HG02981 (cell line): Measurements from ENCODE around the gene GRAMD2B.
"Not testable (repeated sequence)": the region's sequence is repeated elsewhere in the genome, so short reads cannot be mapped to it uniquely, and the experiment has no call there.

ENCODE experiments used
- ATAC-seq: cut with Tn5 transposase; IDR thresholded peaks from one replicate; pipeline ENCODE4 v1.9.1; 2021; ENCODE audit warnings: mild to moderate bottlenecking, moderate library complexity; ENCODE audit not compliant: unreplicated experiment

The GRAMD2B gene

DNA sequence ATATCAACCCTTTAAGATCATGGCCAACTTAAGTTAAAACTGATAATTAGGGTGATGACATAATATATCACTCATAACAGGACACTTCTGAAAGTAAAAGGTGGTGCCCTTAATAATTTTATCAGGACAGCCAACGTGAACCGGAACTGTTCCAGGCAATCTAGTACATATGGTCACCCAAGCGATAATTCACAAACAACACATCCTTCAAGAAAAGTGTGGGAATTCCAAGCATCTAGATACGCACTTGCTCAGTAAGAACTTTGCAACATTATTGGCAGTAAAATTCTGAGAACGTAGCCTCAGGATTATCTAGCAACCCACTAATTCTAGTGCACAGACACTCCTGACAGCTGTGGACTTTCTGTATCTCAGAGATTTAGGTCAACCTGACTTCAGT, 86.1 kb downstream of the GRAMD2B start:
- no peak for ATAC-seq

DNA sequence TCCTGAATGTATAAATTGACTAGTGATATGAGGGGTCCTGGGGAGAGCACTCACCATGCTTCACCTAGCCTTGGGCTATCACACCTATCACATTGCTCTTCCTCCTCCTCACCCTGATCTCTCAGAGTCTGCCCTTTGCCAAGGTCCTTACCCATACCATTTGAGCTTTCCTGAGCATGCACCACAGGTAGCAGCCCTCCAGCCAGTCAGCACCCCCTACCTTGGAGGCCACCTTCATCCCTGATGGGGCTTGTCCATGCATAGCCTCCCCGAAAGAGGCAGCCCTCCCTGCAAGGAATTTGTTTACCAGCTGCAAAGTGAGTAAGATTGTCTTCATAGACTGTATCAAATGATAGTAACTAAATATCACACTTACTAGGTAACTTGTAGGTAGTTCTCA, 88.8 kb downstream of the GRAMD2B start:
- no peak for ATAC-seq

DNA sequence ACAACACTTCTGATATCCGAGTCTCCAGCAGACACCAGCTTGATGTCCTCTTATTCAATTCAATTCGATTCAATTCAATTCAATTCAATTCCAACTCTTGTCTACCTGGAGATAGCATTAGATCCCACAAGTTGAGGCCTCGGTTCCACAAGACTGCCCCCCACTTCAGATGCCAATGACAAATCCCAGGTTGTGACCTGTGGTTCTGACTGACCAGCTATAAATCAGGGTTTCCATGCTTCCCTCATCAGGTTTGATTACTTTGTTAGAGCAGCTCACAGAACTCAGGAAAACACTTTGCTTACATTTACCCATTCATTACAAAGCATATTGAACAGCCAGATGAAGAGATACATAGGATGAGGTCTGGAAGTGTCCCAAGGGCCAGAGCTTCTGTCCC, 89.2 kb downstream of the GRAMD2B start:
- no peak for ATAC-seq

DNA sequence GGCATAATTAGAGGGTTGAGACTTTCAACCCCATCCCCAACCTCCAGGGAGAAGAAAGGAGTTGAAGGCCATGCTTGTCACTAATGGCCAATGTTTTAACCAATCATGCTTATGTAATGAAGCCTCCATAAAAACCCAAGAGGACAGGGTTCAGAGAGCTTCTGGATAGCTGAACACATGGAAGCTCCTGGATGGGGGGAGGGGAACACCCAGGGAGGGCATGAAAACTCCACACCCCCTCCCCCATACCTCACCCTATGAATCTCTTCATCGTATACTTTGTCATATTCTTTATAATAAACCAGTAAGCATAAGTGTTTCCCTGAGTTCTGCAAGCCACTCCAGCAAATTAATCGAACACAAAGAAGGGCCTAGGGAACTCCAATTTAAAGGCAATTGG, 90.1 kb downstream of the GRAMD2B start:
- ATAC-seq: no peak

DNA sequence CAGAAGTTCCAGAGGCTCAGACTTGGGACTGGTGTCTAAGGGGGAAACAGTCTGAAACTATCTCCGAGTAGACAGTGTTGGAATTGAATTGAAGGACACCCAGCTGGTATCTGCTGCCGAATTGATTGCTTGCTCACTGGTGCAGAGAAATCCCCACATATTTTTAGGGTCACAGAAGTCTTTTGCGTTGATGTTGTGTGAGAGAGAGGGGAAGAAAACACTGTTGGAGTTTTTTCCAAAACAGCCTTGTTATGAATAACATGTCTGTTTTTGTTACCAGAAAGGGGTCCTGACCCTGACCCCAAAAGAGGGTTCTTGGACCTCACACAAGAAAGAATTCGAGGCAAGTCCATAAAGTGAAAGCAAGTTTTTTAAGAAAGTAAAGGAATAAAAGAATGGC, 90.5 kb downstream of the GRAMD2B start:
- ATAC-seq: no peak

DNA sequence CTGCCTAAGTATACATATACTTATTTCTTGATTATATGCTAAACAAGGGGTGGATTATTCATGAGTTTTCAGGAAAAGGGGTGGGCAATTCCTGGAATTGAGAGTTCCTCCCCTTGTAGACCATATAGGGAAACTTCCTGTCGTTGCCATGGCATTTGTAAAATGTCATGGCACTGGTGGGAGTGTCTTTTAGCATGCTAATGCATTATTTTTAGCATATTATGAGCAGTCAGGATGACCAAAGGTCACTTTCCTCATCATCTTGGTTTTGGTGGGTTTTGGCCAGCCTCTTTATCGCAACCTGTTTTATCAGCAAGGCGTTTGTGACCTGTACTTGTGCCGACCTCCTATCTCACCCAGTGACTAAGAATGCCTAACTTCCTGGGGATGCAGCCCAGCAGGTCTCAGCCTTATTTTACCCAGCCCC, 90.9 kb downstream of the GRAMD2B start:
- ATAC-seq: no peak

DNA sequence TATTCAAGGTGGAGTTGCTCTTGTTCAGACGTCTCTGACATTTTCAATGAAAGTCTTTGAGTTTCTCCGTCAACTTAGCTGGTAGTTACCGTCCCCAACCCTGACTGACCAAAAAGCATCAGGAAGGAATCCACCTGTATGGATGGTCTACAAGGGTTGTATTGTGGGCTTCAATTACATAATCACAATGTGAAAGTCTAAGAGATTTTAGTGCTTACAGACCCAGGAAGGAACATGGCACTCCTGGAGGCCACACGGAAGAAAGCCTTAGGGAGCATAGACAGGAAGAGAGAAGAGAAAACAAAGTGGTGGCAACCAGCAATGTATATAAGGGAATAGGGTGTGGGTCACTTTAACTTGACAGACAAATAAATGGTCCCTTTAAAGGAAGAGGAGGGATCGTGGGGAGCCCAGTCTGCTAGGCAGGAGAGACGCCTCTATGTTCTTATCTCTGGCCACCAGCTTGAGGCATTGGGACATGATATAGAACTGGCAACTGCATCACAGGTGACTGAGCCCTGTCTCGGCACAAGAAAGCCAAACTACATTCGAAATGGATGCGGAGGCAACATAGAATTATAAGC, 91.4 kb downstream of the GRAMD2B start:
- no peak for ATAC-seq

DNA sequence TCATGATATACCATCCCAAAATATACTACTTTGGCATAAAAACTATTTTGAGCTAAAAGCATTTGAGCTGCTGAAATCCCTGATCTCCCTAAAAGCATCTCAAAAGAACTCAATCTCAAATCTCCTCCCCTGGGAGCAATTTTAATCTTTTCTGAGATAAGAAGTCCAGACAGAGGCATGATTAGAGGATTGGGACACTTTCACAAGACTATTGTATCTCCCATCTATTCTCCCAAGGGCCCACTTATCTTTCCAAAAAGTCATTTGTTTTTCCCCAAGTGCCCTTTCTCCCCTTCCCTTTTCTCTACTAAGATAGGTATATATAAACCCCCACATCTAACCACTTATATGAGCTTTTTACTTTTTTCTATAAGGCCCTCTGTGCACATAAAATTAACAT, 92.1 kb downstream of the GRAMD2B start:
- ATAC-seq: no peak

DNA sequence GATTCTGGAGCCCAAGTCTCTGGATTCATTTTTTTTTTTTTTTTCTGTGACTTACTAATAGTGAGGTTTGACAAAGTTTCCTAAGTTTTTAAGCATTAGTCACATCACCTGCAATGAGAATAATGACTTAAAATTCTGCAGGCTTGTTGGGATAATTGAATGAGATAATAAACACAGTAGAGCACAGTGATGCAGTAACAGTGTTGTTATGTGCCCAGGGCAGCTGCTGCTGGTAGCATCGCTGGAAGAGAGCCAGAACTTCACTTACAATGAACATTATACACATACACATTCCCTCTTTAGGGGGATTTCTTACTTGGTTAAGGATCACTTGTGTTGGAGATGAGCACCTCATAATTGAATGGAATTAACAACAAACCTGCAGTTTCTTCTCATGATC, 92.9 kb downstream of the GRAMD2B start:
- ATAC-seq: no peak

DNA sequence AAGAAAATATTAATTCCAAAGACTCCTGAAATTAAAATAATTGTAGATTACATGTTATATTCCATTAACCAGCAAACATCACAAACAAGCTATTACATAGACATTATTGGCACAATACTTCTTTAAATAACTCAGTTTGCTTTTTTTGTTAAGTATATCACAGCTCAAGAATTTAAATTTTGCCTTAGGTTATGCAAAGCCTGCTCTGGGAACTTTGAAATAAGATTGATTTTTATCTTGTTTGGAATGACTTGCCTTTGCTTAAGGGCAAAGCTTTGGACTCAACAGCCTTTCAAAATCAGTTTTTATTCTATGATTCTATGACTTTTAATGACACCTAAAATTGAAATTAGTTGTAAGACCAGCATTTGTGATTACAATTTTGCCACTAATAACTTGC, 93.6 kb downstream of the GRAMD2B start:
- no peak for ATAC-seq

DNA sequence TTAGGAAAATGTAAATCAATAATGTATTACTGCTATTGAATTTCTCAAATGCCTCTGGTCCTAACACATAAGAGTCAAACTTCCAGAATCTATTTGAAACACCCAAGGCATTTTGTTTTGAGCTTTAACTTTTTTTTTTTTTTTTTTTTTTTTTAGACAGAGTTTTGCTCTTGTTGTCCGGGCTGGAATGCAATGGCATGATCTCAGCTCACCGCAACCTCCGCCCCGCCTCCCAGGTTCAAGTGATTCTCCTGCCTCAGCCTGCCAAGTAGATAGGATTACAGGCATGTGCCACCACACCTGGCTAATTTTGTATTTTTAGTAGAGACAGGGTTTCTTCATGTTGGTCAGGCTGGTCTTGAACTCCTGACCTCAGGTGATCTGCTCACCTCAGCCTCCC, 96.0 kb downstream of the GRAMD2B start:
- ATAC-seq: not testable (repeated sequence)

DNA sequence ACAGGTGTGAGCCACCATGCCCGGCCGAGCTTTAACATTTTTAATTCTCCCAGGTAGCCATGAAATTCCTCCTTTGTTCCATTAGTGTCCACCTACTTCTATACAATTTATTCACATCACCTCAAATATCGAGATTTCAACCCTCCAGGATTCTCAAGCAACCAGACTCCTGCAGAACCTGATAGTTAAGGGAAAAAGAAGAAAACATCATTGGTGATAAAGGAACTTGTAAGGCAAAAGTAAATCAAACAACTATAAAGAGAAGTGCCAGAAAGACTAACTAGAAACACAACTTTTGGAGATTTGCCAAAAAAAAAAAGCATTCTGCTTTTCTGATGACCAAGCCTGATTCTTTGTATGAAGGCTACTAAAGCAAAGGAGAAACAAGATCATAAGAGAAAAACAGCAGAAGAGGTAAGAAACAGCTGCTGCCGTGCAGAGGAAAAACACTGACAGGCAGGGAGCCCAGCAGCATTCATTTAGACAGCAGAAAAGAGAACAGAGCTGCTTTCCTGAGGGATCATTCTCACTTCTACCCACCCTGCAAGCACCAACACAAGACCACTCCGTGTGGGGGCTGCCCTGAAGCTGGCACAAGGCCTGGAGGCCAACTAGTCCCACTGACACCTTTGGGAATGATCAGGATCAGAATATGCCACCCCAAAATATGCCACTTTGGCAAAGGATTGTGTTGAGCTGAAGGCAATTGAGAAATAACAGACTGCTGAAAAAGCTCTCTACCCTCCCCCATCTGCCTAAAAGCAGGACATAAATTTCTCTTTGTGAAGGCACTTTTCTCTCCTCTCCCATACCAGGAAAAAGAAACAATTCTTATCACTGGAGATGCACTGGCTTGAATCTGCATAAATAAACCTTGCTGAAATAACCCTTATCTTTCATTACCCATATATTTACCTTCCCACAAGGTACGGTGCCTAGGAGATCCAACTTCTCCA, 96.7 kb downstream of the GRAMD2B start:
- ATAC-seq: no peak

DNA sequence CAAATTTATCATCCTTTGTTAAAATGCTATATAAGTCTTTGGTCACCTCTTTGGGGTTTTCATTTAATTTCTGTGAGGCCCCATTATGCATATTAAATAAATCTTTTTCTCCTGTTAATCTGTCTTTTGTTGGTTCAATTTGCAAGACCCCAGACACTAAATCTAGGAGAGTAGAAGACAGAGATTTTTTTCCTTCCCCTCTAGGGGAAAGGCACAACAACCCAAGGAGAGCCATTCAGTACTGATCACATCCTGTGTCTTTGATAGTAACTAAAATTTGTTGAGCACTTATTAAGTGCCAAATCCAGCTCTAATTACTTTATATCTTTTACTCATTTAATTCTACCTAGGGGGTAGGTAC, 97.4 kb downstream of the GRAMD2B start:
- ATAC-seq: no peak

DNA sequence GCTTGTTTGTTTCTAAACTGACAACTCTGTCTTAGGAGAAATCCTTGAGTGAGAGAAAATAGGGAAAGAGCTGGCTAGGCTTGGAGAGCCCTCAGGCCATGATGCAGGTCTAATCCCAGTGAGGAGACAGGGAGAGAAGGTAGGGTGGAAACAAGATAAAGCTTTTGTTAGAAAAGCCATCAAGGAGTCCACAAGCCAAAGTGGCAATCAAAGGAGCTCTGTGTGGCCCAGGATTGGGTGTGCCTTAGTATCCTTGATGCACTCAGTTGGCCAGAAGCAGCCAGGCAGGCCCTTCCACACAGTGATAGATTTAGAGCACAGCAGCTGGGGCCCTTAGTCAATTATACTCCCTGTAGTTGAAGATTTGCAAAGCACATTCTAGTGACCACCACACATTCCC, 97.9 kb downstream of the GRAMD2B start:
- no peak for ATAC-seq

DNA sequence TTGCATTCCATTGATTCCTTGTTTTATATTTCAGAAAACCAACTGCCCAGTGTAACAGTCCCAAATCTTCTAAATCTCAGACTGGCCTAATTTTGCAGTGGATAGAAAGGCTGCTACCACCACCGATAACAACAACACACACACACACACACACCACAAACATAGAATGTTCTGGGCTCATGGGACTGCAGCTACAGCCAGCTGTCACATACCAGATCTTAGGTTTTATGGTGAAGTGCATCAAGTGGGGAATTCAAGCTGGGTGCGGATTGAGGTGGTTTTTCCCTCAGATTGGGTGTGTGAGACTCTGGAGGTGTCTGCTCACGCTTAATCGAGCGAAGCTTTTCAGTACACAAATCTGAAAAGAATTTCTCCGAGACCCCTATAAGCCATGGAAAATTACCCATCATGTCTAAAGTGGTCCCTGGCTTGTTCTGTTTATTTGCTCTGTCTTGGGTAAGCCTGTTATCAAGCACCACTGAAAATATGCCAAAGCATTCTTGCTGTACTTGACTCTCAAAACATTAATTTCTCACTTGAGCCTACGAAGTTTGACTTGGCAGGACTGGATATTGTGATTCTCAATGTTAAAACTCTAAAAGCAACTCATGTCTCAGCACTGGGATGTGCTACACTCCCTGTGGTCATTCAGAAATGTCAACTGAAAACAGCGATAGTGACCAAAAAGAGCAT, 100.8 kb downstream of the GRAMD2B start:
- ATAC-seq: no peak

DNA sequence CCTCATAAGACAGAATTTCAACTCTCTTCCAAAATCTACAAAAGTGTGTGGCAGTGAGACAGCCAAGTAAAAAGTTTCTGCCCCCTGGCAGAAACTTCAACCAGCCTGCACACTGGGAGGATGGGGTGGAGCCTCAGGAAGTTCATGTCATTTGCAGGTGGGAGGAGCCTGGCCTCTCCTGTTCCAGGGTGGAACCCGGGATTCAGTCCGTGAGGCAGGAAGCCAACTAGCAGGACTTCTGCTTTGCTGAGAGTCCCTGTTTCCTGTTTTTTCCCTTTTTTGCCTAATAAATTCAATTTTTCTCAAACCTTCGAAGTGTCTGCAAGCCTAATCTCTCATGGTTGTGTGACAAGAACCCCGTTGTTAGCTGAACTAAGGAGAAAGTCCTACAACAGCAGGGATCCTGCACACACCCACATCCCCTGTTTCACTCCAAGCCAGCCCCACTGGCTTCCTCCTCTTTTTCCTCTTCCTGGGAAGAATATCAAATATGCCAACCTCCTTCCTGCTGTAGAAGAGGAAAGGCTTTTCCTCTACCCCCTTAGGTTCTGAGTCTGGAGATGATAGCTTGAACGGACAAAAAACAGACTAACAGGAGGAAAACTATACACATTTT, 102.5 kb downstream of the GRAMD2B start:
- no peak for ATAC-seq

DNA sequence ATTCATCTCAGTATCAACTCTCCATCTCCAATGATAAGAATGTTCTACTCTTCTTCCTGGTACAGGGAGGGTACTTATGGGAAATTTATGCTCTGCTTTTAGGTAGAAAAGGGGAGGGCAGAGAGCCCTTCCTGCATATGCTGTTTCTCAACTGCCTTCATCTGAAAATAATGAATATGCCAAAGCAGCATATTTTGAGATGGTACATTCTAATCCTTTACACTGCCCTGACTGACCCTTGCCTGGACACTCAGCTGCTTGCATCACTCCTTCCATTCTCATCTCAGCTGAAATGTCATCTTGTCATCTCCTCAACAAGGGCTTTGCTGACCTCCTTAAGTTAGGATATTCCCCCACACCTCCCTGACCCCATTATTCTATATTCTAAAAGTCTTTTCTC, 103.3 kb downstream of the GRAMD2B start:
- no peak for ATAC-seq

DNA sequence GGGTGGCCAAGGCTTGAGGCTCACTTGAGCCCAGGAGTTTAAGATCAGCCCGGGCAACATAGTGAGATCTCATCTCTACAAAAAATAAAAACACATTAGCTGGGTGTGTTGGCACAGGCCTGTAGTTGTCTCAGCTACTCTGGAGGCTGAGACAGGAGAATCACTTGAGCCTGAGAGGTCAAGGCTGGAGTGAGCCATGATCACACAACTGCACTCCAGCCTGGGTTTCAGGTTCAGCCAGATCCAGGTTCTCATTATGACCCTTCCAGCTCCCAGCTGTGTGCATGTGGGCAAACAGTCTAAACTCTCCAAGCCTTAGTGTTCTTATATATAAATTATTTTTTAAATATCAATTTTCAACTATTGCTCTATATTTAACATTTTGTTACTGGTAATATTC, 103.9 kb downstream of the GRAMD2B start:
- no peak for ATAC-seq

DNA sequence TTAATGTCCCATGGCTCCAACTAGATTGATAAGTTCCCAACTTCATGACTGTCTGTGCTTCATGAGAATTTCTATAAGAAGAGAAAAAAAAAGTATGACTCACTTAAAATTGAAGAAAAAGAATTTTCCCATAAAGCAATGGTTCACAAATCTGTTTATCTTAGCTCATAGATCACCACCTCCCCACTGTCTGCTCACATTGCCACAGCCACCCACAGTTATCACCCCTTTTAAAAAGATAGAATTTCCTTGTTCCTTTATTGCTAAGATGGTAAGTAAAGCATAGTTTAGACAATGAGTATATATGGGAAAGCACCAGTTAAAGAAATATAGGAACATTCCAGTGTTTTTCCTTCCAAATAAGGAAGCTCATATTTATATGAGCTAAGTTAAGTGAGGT, 104.7 kb downstream of the GRAMD2B start:
- no peak for ATAC-seq

DNA sequence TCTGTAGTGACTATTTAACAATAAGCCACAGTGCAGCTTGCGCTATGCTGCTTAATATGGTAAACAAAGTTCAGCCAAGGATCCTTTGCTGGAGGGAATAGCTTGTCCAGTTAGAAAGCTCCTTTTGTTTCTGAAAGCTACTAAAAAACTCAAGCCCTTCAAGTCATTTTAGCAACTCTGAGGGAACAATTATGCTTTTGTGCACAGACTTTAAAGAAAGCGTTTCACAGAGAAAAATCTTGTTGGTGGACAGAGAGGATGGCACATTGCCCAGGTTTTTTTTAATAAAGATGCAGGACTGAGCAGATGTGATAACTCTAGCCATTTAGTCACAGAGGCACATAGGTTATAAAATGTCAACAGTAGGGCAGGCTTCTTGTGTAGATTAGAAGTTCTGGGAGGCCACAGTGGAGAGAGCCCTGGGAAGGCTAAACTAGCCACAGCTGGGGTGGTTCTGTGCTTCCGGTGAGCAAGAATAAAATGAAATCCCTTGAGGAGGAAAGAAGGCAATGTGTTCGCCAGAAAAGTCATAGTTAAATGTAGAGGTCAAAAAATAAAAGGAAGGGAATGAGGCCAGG, 108.4 kb downstream of the GRAMD2B start:
- no peak for ATAC-seq

DNA sequence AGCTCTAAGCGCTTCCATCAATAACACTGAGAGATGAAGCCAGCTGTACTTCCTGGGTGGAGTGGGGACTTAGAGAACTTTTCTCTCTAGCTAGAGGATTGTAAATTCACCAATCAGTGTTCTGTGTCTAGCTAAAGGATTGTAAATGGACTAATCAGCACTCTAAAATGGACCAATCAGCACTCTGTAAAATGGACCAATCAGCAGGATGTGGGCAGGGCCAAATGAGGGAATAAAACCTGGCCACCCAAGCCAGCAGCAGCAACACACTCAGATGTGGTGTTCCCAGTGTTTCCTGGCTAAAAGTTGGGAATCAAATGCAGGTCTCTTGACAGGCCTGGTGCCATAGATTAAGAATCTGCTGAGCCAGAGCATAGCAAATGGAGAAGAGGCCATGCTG, 111.3 kb downstream of the GRAMD2B start:
- ATAC-seq: no peak
